GM12801 (cell line): ENCODE results near the gene CTIF.

Source experiments
- CTCF ChIP-seq: IDR thresholded peaks from one replicate; pipeline ENCODE4 v1.5.1; 2011; ENCODE audit warnings: control low read depth; ENCODE audit not compliant: insufficient read length; ENCODE audit errors: extremely low read depth

CTIF gene

GRCh38 chr18:48882379-48882778, 343.5 kb downstream of the CTIF start:
- no peak for TF ChIP-seq CTCF

DNA sequence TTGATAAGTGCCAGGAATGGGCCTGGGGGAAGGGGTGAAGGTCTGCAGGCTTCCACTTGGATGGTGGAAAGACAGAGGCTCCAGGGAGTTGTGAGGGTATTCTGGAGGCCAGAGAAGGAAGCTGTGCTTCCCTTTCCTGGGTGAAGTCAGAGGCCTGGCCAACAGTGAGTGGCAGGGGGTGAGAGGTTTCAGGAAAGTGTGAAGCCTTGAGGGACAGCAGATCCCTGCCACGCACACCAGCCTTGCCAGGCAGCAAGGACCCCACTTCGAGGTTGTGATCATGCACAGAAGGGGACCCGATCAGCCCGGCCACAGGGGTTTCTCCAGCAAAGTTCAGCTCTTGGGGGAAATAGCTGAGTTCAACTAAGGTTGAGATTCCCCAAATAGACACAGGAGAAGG, 345.5 kb downstream of the CTIF start:
- TF ChIP-seq CTCF: no peak

DNA sequence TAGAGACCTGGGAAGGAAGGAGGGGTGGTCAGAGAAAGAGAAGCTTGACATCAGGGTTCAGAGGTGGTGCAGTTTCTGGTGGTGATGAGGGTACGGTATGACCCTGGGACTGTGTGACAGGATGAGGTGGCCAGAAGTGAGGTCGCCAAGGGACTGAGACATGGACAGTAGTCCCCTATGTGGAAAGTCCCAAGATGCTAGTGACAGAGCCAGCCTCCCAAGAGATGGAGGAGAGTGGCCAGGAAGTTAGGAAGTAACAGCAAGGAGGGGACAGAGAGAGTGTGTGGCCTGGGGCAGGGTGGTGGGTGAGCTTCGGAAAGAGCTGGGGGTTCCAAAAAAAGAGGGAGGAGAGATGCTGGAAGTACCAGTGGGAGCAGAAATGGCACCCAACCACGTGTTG, 345.9 kb downstream of the CTIF start:
- no peak for TF ChIP-seq CTCF

DNA sequence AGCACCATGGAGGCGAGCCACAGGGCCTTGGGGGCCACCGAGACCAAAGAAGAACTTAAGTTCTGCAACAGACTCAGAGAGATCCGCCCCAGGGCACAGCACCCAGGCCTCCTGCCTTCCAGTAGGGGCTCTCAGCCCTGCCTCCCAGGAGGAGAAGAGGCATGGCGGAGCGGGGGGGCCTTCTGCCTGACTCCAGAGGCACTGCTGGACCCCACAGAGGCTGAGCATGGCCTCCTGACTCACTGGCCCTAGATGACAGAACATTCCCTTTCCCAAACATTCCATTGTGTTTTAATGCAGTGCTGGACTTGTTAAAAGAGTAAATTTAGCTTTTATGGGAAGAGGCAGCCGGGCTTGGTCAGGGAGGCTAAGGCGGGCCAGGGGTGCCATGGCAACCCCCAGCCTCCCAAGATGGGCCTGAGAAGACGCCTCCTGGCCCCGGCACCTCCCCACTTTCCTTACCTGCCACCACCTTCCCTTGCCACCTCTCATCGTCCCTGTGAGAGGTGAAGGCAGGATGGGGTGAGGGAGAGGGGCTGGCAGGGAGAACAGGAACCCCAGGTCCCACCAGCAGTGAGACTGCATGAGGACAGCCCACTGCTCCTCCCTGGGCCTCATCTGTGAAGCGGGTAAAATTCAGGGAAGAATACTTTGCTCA, 346.6 kb downstream of the CTIF start:
- no peak for TF ChIP-seq CTCF

DNA sequence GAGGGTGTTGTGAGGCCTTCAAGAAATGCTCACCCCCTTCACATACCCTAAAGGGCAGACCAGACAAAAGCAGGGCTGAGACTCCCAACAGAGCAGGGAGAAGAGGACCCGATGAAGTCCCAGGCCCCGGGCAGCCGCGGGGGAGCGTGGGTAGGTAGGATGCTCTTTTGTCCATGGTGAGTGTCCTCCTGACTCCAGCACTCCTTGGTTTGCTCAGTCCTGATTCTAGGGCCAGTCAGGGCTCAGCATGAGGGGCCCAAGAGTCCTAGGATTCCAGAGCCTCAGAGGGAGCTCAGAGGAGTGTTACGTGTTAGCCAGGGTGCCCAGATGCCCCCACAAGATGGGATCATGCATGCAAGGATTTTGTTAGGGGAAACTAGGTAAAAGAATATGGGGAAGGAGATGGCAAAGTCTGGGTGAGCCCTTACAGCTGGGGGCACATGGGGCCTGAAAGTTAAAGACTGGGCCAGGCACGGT, 347.1 kb downstream of the CTIF start:
- no peak for TF ChIP-seq CTCF

DNA sequence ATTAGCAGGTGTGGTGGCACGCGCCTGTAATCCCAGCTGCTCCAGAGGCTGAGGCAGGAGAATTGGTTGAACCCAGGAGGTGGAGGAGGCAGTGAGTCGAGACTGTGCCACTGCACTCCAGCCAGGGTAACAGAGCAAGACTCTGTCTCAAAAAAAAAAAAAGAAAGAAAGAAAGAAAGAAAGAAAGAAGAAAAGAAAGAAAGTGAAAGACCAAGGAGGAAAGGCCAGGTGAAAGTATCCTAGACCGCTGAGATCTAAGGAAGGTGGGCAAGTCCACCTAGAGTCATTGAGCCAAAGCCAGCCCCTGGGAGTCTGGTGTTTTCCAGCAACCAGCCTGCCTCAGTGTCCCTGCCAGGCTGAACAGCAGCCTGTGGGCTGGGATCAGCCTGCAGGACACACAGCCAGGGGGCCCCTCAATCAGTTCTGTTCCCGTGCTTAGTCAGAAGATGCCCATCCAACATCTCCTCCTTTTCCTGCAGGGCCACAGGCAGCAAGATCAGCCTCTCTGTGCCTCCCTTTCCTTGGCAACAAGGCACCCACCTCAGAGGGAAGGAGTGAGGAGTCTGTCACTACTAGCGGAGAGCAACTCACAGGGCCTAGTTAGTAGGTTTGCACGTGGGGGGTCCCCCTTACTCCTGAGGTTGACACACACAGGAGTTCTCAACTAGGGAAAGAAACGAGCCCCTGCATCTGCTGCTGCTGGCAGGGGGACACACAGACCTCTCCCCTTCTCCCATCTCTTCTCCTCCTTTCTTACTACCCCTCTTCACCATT, 347.9 kb downstream of the CTIF start:
- TF ChIP-seq CTCF: no peak

- TF ChIP-seq CTCF: no peak
These were observed 348.6 kb downstream of the CTIF start for GRCh38 chr18:48887294-48887904.
